ENCODE results near the gene CACNA2D4.

- TF ChIP-seq CTCF (IDR thresholded peaks at IDR 0.05), result no peak
- TF ChIP-seq POLR2A (IDR thresholded peaks at IDR 0.05), result no peak
Measured at GRCh38 chr12:1915082-1915968, 3.1 kb downstream of the CACNA2D4 start.

All from adrenal gland (tissue), 5 donors.